Measurements from ENCODE around the gene MAL. TPM values are rescaled to one million over a fixed set of nuclear protein-coding genes. Genes with fewer than 3 reads are reported as not detected.

Gene MAL
- total RNA-seq, 1 experiment from 2014 or later = not detected

- DNase-seq (ENCODE audit: low spot score) = no peak
These were observed 29.0 kb upstream of the MAL start for GRCh38 chr2:94996305-94997100.

- no peak for DNase-seq (ENCODE audit: low spot score)
These were observed 27.3 kb upstream of the MAL start for GRCh38 chr2:94997981-94998930.

- no peak for DNase-seq (ENCODE audit: low spot score)
These were observed 26.1 kb upstream of the MAL start for GRCh38 chr2:94999431-94999883.

- no peak for DNase-seq (ENCODE audit: low spot score)
These were observed 24.4 kb upstream of the MAL start for GRCh38 chr2:95001051-95001562.

GRCh38 chr2:95001701-95002100, 23.8 kb upstream of the MAL start:
- no peak for DNase-seq (ENCODE audit: low spot score)

- no peak for DNase-seq (ENCODE audit: low spot score)
These were observed 23.0 kb upstream of the MAL start for GRCh38 chr2:95002498-95002897.

GRCh38 chr2:95004287-95004686, 21.2 kb upstream of the MAL start:
- no peak for DNase-seq (ENCODE audit: low spot score)

GRCh38 chr2:95004711-95005110, 20.8 kb upstream of the MAL start:
- DNase-seq (ENCODE audit: low spot score) = no peak

- no peak for DNase-seq (ENCODE audit: low spot score)
These were observed 19.8 kb upstream of the MAL start for GRCh38 chr2:95005726-95006125.

- no peak for DNase-seq (ENCODE audit: low spot score)
These were observed 18.9 kb upstream of the MAL start for GRCh38 chr2:95006588-95006987.

GRCh38 chr2:95007031-95007609, 18.4 kb upstream of the MAL start:
- no peak for DNase-seq (ENCODE audit: low spot score)

- no peak for DNase-seq (ENCODE audit: low spot score)
These were observed 17.7 kb upstream of the MAL start for GRCh38 chr2:95007822-95008221.

- DNase-seq (ENCODE audit: low spot score) = no peak
These were observed 17.2 kb upstream of the MAL start for GRCh38 chr2:95008306-95008705.

- no peak for DNase-seq (ENCODE audit: low spot score)
These were observed 16.5 kb upstream of the MAL start for GRCh38 chr2:95008996-95009395.

GRCh38 chr2:95009412-95009811, 16.1 kb upstream of the MAL start:
- DNase-seq (ENCODE audit: low spot score) = no peak

- no peak for DNase-seq (ENCODE audit: low spot score)
These were observed 15.4 kb upstream of the MAL start for GRCh38 chr2:95010126-95010525.

GRCh38 chr2:95010718-95011117, 14.8 kb upstream of the MAL start:
- DNase-seq (ENCODE audit: low spot score) = no peak

GRCh38 chr2:95012881-95013550, 12.5 kb upstream of the MAL start:
- no peak for DNase-seq (ENCODE audit: low spot score)

- DNase-seq (ENCODE audit: low spot score) = no peak
These were observed 11.8 kb upstream of the MAL start for GRCh38 chr2:95013726-95014125.

GRCh38 chr2:95014126-95014708, 11.3 kb upstream of the MAL start:
- no peak for DNase-seq (ENCODE audit: low spot score)

GRCh38 chr2:95015261-95015912, 10.1 kb upstream of the MAL start:
- DNase-seq (ENCODE audit: low spot score) = no peak

Data from H4 (cell line).